Measurements from ENCODE around the gene ANKS1B. TPM values are rescaled to one million over a fixed set of nuclear protein-coding genes. Genes with fewer than 3 reads are reported as not detected.

ANKS1B gene
- polyA plus RNA-seq, 1 experiment = 0.27 TPM

- Histone ChIP-seq H3K4me3 (ENCODE audit: low read depth, low read length) (no peak overlapping the region), H3K36me3 (ENCODE audit: control insufficient read depth, insufficient read depth, low read length) (no peaks in the 10 kb centered on the region), H3K27me3 (ENCODE audit: control insufficient read depth, insufficient read depth, low read length) (no peaks in the 10 kb centered on the region)
- no peak for TF ChIP-seq CTCF (IDR thresholded peaks at IDR 0.05; ENCODE audit: insufficient read depth, low read depth, low read length)
- CTCF ChIA-PET = interaction anchor here (0.6 kb wide), 1 partner anchor 18 kb away, joined by 4 read pairs; no protein-coding TSS in a partner anchor
- no peak for DNase-seq (ENCODE audit: low read depth)
- POLR2A ChIA-PET = no interaction called here
Observed at GRCh38 chr12:99768758-99769157, 216.0 kb downstream of the ANKS1B start.

- POLR2A ChIA-PET = no interaction called here
- Histone ChIP-seq H3K36me3 (ENCODE audit: control insufficient read depth, insufficient read depth, low read length) (no peaks in the 10 kb centered on the region), H3K27me3 (ENCODE audit: control insufficient read depth, insufficient read depth, low read length) (no peaks in the 10 kb centered on the region), H3K4me3 (ENCODE audit: low read depth, low read length) (no peak overlapping the region)
- peak; percentile 43; the same call in 1 of the 2 replicates for TF ChIP-seq CTCF (IDR thresholded peaks at IDR 0.05; ENCODE audit: insufficient read depth, low read depth, low read length)
- no peak for DNase-seq (ENCODE audit: low read depth)
- CTCF ChIA-PET = interaction anchor here (0.9 to 1.6 kb wide), 2 partner anchors 724 to 734 kb away, joined by 3 to 11 read pairs; no protein-coding TSS in a partner anchor
Observed at GRCh38 chr12:99767809-99768208, 216.9 kb downstream of the ANKS1B start.

GRCh38 chr12:99766408-99766807 lies 218.3 kb downstream of the ANKS1B start:
- no peaks in the 10 kb centered on the region for H3K27me3 ChIP-seq (ENCODE audit: control insufficient read depth, insufficient read depth, low read length)
- TF ChIP-seq CTCF (IDR thresholded peaks at IDR 0.05; ENCODE audit: insufficient read depth, low read depth, low read length) = no peak
- no peak overlapping the region for H3K4me3 ChIP-seq (ENCODE audit: low read depth, low read length)
- ChIA-PET CTCF (no interaction called here), POLR2A (no interaction called here)
- DNase-seq (ENCODE audit: low read depth) = no peak
- H3K36me3 ChIP-seq (ENCODE audit: control insufficient read depth, insufficient read depth, low read length) = no peaks in the 10 kb centered on the region

GRCh38 chr12:99765469-99766114 lies 219.1 kb downstream of the ANKS1B start:
- ChIA-PET CTCF (no interaction called here), POLR2A (no interaction called here)
- H3K4me3 ChIP-seq (ENCODE audit: low read depth, low read length) = no peak overlapping the region
- no peaks in the 10 kb centered on the region for H3K36me3 ChIP-seq (ENCODE audit: control insufficient read depth, insufficient read depth, low read length)
- no peaks in the 10 kb centered on the region for H3K27me3 ChIP-seq (ENCODE audit: control insufficient read depth, insufficient read depth, low read length)
- DNase-seq (ENCODE audit: low read depth) = no peak
- TF ChIP-seq CTCF (IDR thresholded peaks at IDR 0.05; ENCODE audit: insufficient read depth, low read depth, low read length) = no peak

- CTCF ChIA-PET = no interaction called here
- TF ChIP-seq CTCF (IDR thresholded peaks at IDR 0.05; ENCODE audit: insufficient read depth, low read depth, low read length) = no peak
- POLR2A ChIA-PET = no interaction called here
- no peak for DNase-seq (ENCODE audit: low read depth)
- Histone ChIP-seq H3K4me3 (ENCODE audit: low read depth, low read length) (no peak overlapping the region), H3K36me3 (ENCODE audit: control insufficient read depth, insufficient read depth, low read length) (no peaks in the 10 kb centered on the region), H3K27me3 (ENCODE audit: control insufficient read depth, insufficient read depth, low read length) (no peaks in the 10 kb centered on the region)
Observed at GRCh38 chr12:99759444-99759843, 225.3 kb downstream of the ANKS1B start.
